HepG2 (cell line): Measurements from ENCODE around the gene MRI1. TPM values are rescaled to one million over a fixed set of nuclear protein-coding genes. Genes with fewer than 3 reads are reported as not detected.
A peak's percentile ranks its signal among the peaks of the same experiment; 100 is the strongest.

ENCODE experiments used
- ATAC-seq: fragments of 200-7000 bp; cut with Tn5 transposase; 3 replicates; pipeline ENCODE4 v1.9.1; 2020; ENCODE audit warnings: mild to moderate bottlenecking, moderate library complexity
- BruUV-seq: library from RNA; stranded (reverse); fragments of 400-500 nt; replicated peaks from 2 replicates; lab custom pipeline; 2021; lab: Mats Ljungman, UMichigan
- CTCF ChIA-PET: fragments of 300-600 bp; formaldehyde crosslinking; extraction: SDS; loops from one replicate; lab custom pipeline; 2021; ENCODE audit warnings: low total read pairs, inconsistent platforms, low intra/inter-chr PET ratio; lab: Yijun Ruan, JAX
- POLR2A ChIA-PET: fragments of 350-600 bp; sonication (Branson Sonifier 250); formaldehyde crosslinking; loops from one replicate; lab custom pipeline; 2020; ENCODE audit warnings: antibody characterized with exemption, inconsistent platforms; lab: Yijun Ruan, JAX
- DNase-seq: peaks from one replicate; pipeline ENCODE4 v3.0.0-alpha.2; 2015; ENCODE audit warnings: low spot score
- FAIRE-seq: peaks from 3 replicates; lab custom pipeline; 2011; peaks lifted over from hg19 to GRCh38; lab: Jason Lieb, UNC
- H2AFZ ChIP-seq: one replicate; pipeline ENCODE4 v1.6.1; 2011; ENCODE audit warnings: low read length, inconsistent platforms
- H3K27ac ChIP-seq: fragments of 300-600 bp; 3 replicates; pipeline ENCODE4 v1.8.0; 2011; ENCODE audit warnings: mixed run types, mild to moderate bottlenecking, mixed read lengths, low read length, inconsistent platforms; ENCODE audit not compliant: insufficient read depth; ENCODE audit errors: extremely low read length
- H3K27me3 ChIP-seq, 2 experiments: fragments of 200-600 bp in 1 of 2; 2 replicates in 1 of 2; 3 replicates in 1 of 2; pipeline versions ENCODE4 v1.6.0 to v1.8.0; 2011; ENCODE audit warnings: low read length in 2 of 2, mild to moderate bottlenecking in 2 of 2, moderate library complexity in 2 of 2, inconsistent platforms in 1 of 2; ENCODE audit not compliant: insufficient read depth in 2 of 2, control insufficient read depth in 1 of 2
- H3K36me3 ChIP-seq, 2 experiments: fragments of 200-600 bp in 1 of 2; replicated peaks in 1 of 2; 2 replicates in 1 of 2; 3 replicates in 1 of 2; pipeline versions ENCODE4 v1.5.1 to v1.8.0; 2011; ENCODE audit warnings: low read length in 2 of 2, inconsistent platforms in 1 of 2; ENCODE audit not compliant: insufficient read depth in 2 of 2, control insufficient read depth in 1 of 2
- H3K4me1 ChIP-seq: 2 replicates; pipeline ENCODE4 v1.5.1; 2012; ENCODE audit warnings: low read length, inconsistent platforms; ENCODE audit not compliant: insufficient read depth
- H3K4me2 ChIP-seq: 2 replicates; pipeline ENCODE4 v1.6.0; 2011; ENCODE audit warnings: low read depth, low read length, inconsistent platforms
- H3K4me3 ChIP-seq, 3 experiments: fragments of 200-600 bp in 1 of 3; sonication (generic), shearing (Covaris generic) in 1 of 3; replicated peaks in 1 of 3; 2 replicates each; pipeline ENCODE4 v1.5.1; 2011 to 2016; ENCODE audit warnings: low read length in 3 of 3, inconsistent platforms in 2 of 3, low read depth in 2 of 3, mild to moderate bottlenecking in 2 of 3, control low read depth in 1 of 3, mixed read lengths in 1 of 3; ENCODE audit not compliant: insufficient read depth in 1 of 3
- H3K79me2 ChIP-seq: one replicate; pipeline ENCODE4 v1.6.1; 2011; ENCODE audit warnings: low read length, inconsistent platforms; ENCODE audit not compliant: insufficient read depth
- H3K9ac ChIP-seq: 2 replicates; pipeline ENCODE4 v1.6.0; 2011; ENCODE audit warnings: mild to moderate bottlenecking, low read depth, low read length, inconsistent platforms; ENCODE audit not compliant: insufficient read depth
- H3K9me3 ChIP-seq: 2 replicates; pipeline ENCODE4 v1.5.1; 2012; ENCODE audit warnings: mild to moderate bottlenecking, low read length
- H4K20me1 ChIP-seq: 2 replicates; pipeline ENCODE4 v1.6.0; 2011; ENCODE audit warnings: inconsistent platforms, mild to moderate bottlenecking, low read length, moderate library complexity; ENCODE audit not compliant: insufficient read depth
- KLF6 ChIP-seq: IDR thresholded peaks from 2 replicates; pipeline ENCODE4 v1.8.0; 2016; ENCODE audit warnings: missing biosample characterization, missing genetic modification reagents
- ZNF770 ChIP-seq: sonication (generic); formaldehyde crosslinking; IDR thresholded peaks from 2 replicates; pipeline ENCODE4 v1.5.0; 2020; ENCODE audit warnings: mild to moderate bottlenecking, missing genetic modification reagents
- WGBS: methylation state at CpG from one replicate; pipeline ENCODE4 v1.1.6; 2017; ENCODE audit warnings: low lambda C conversion rate; 5-methylcytosine and 5-hydroxymethylcytosine counted together
- in situ Hi-C: cut with HindIII; loops from 2 replicates; pipeline ENCODE4 v1.10.0; 2017; ENCODE audit warnings: low pct_unique_long_range_greater_than_20kb; ENCODE audit not compliant: extremely low pct_ligation_motif_present
- intact Hi-C: fragments of 100-400 bp; cut with micrococcal nuclease; formaldehyde crosslinking; loops from one replicate; pipeline ENCODE4 v1.10.0; 2022; ENCODE audit not compliant: unreplicated experiment
- polyA plus RNA-seq, 8 experiments: library from polyadenylated mRNA; depleted of rRNA in 3 of 8; stranded (reverse) in 7 of 8; unstranded in 1 of 8; fragments of >200 nt; fragmentation: Illumina TruSeq in 4 of 8; extraction: Trizol in 4 of 8; gene quantifications; 2 replicates each; pipeline versions ENCODE4 v1.2.1 to v1.2.3, GENCODE V29; 2011 to 2016; ENCODE audit warnings: low read depth in 4 of 8, missing spikeins in 1 of 8, mixed read lengths in 1 of 8; ENCODE audit not compliant: insufficient read depth in 1 of 8
- total RNA-seq, 5 experiments: library from RNA; depleted of rRNA; stranded (reverse); fragments of >200 nt; fragmentation: Illumina TruSeq; extraction: Trizol; gene quantifications; 2 replicates each; pipeline ENCODE4 v1.2.3, GENCODE V29; 2016; ENCODE audit warnings: low read depth in 1 of 5
- TF ChIP-seq, protein P1 (sequence below), 2 experiments: IDR thresholded peaks; 2 replicates each; pipeline ENCODE4 v1.6.1; 2011 to 2012; ENCODE audit warnings: low read length in 2 of 2, borderline replicate concordance in 1 of 2, low read depth in 1 of 2, mild to moderate bottlenecking in 1 of 2, moderate library complexity in 1 of 2

MRI1 gene
- total and polyA plus RNA-seq, 2 of the 13 experiments (the other 11 are each of a cell fraction or from before 2014, with no cell fraction given), result 20.1 to 20.6 TPM

DNA sequence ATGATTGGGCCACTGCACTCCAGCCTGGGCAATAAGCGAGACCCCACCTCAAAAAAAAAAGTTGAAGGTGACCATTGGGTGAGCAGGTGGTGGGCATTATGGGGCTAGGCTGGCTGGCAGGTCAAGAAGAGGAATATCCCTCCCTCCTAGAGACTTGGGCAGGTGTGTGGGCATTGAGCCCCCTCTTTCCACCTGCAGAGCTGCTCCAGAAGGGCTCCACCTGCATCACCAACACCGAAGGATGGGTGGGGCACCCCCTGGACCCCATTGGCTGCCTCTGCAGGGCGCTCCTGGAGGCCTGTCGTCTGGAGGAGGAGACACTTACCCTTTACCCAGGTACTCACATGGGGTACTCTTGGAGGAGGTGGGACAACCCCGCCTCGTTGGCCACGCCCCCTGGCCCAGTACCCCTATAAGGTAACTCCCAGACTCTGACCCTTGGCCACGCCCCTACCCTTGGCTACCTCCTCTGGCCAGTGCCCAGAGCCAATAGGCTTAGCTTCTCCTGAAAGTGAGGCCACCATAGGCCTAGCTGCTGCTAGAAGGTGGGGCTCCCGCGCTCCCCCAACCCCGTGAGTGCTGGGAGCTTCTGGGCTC is 52.8 kb downstream of the MRI1 start:
- no TSS peak for BruUV-seq
- ATAC-seq, result peak; percentile 72
- Histone ChIP-seq H3K4me2 (no peak overlapping the region), H4K20me1 (no peaks in the 10 kb centered on the region), H3K36me3 (no peaks in the 10 kb centered on the region), H2AFZ (no peak overlapping the region), H3K27ac (no peak overlapping the region), H3K79me2 (no peaks in the 10 kb centered on the region), H3K4me3 (no peak overlapping the region), H3K9ac (no peak overlapping the region), H3K27me3 (no peaks in the 10 kb centered on the region; a peak in 1 of 5 replicates), H3K9me3 (no peaks in the 10 kb centered on the region), H3K4me1 (no peaks in the 10 kb centered on the region)
- TF ChIP-seq, protein P1, sequence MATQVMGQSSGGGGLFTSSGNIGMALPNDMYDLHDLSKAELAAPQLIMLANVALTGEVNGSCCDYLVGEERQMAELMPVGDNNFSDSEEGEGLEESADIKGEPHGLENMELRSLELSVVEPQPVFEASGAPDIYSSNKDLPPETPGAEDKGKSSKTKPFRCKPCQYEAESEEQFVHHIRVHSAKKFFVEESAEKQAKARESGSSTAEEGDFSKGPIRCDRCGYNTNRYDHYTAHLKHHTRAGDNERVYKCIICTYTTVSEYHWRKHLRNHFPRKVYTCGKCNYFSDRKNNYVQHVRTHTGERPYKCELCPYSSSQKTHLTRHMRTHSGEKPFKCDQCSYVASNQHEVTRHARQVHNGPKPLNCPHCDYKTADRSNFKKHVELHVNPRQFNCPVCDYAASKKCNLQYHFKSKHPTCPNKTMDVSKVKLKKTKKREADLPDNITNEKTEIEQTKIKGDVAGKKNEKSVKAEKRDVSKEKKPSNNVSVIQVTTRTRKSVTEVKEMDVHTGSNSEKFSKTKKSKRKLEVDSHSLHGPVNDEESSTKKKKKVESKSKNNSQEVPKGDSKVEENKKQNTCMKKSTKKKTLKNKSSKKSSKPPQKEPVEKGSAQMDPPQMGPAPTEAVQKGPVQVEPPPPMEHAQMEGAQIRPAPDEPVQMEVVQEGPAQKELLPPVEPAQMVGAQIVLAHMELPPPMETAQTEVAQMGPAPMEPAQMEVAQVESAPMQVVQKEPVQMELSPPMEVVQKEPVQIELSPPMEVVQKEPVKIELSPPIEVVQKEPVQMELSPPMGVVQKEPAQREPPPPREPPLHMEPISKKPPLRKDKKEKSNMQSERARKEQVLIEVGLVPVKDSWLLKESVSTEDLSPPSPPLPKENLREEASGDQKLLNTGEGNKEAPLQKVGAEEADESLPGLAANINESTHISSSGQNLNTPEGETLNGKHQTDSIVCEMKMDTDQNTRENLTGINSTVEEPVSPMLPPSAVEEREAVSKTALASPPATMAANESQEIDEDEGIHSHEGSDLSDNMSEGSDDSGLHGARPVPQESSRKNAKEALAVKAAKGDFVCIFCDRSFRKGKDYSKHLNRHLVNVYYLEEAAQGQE (IDR thresholded peaks at IDR 0.05; ENCODE audit: borderline replicate concordance in 1 of 2, low read depth in 1 of 2, low read length in 2 of 2), result no peak
- TF ChIP-seq ZNF770 (CRISPR knock-in tag), result 0 out of 2 replicates have a peak, but pooled peaks have one; percentile 15
- no peak for TF ChIP-seq KLF6 (CRISPR knock-in tag)
- no peak for DNase-seq
- ChIA-PET CTCF (no interaction called here), POLR2A (interaction anchor here (1.5 kb wide), 1 partner anchor 22 kb away, joined by 4 read pairs; the partner anchor contains the start of gene ZSWIM4)
- intact Hi-C loops, result no loop called here
- 75% methylated on average over 1 of the region's 11 CpGs for WGBS
- no peak for FAIRE-seq
- in situ Hi-C loops, result no loop called here
